Activated CD4-positive, alpha-beta T cell treated with anti-CD3 and anti-CD28 coated beads for 48 hours (primary cell): ENCODE data around the gene RASA3.
"Not testable (repeated sequence)": the region's sequence is repeated elsewhere in the genome, so short reads cannot be mapped to it uniquely, and the experiment has no call there.

Experiments
- DNase-seq: peaks from one replicate; pipeline ENCODE4 v3.0.0-alpha.2; 2020

The RASA3 gene

GRCh38 chr13:114077933-114078325 lies 54.5 kb downstream of the RASA3 start:
- DNase-seq, result no peak

DNA sequence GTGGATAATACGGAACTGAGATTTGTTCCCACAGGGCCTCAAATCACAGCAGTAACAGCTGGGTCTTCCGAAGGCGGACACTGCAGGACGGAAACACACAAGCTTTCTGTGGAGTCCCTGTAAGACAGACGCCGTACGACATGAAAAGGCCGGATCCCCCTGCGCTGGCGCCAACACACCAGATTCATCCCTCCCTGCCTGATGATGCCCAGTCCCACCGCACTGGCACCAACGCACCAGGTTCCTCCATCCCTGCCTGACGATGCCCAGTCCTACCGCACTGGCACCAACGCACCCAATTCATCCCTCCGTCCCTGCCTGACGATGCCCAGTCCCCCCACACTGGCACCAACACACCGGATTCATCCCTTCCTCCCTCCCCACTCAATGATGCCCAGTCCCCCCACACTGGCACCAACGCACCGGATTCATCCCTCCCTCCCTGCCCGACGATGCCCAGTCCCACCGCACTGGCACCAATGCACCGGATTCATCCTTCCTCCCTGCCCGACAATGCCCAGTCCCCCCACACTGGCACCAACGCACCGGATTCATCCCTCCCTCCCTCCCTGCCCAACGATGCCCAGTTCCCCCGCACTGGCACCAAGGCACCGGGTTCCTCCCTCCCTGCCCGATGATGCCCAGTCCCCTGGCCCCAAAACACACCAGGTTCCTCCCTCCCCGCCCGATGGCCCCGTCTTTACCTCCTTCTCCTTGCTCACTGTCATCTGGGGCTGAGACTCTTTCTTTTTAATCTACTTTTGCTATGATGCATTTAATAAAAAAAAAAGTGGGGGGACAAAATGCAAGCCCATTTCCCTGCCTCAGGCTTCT lies 55.1 kb downstream of the RASA3 start:
- DNase-seq, result no peak

DNA sequence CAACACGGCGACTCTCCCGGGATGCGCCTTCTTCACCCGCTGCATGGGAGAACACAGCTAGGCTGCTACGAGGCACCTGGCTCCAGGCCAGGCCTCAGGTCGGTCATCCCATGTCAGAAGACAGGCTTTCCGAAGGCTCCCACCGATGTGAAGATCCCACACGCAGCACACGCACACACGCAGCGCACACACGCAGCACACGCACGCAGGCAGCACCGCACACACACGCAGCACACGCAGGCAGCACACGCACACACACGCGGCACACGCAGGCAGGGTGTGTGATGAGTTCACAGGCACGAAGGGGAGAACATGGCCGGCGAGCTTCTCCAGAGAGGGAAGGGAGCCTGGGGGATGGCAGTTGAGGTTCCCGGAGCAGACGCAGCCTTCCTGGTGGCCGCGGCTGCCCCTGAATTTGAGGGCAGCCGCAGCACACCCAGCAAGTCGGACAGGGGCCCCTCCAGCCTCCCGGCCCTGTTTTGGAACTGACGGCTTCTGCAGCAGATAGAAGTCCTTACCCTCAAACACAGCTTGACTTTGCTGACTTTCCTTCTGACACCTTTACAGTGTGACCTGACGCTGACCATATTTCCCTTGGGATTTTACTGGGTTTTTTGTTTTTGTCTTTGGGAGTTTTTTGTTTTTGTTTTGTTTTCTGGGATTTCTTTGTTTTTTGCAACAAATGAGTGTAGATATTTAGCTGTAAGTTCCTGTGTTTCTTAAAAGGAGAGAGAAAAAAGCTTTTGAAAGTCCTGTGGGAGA lies 55.9 kb downstream of the RASA3 start:
- DNase-seq, result no peak

GRCh38 chr13:114075811-114076210 lies 56.6 kb downstream of the RASA3 start:
- DNase-seq, result not testable (repeated sequence)

- DNase-seq, result no peak
Observed at GRCh38 chr13:114074671-114075315, 57.6 kb downstream of the RASA3 start.

- no peak for DNase-seq
Observed at GRCh38 chr13:114073881-114074612, 58.4 kb downstream of the RASA3 start.

DNA sequence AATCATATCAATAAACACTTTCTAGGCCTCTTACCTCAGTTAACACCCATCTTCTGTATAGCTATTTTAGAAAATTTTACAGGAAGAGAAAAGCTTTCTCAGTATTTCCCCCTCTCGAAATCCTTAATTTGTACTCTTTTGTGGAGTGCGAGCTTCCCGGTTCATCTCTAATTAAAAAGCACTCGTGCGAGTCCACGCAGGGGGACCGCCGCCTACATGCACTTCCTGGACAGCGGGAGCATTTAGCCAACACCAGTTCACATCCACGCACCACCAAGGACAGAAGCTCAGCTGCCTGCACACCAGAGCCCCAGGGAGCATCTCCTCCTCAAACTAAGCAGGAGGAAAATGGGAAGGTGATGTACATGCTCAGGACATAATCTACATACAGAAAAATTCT lies 60.0 kb downstream of the RASA3 start:
- DNase-seq, result no peak

DNA sequence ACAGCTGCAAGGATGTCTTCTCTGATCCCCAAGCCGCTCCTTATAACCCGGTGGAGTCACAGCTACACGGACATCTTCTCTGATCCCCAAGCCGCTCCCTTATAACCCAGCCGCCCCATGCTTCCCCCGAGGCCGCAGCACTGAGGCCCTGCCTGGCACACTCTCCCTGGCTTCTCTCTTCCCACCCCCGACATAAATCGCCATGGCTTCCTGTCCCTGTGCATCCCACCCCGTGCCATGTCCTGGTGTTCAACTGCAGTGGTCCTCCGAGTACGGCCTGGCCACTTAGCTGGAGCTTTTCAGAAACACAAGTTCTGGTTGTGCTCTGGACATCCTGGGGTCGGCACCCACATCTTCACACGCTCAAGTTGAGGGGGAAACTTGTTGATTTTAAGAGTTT lies 60.4 kb downstream of the RASA3 start:
- no peak for DNase-seq

DNA sequence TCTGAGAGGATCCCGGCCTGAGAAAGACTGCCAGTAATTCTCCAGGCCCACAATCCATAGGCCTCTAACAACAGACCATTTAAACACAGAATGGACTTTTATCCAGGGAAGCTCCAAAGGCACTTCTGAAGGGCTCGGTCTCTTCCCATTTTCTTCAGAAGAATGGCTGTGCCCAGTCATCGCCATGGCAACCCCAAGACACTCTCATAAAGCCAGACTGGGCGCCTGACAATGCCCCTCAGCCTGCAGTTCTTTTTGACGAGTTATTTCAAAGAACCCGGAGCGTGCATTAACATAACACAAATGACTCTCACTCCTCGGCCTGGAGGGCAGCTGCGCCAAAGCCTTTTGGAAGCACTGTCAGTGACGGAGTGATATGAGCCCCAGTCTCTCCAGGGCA lies 61.0 kb downstream of the RASA3 start:
- no peak for DNase-seq

GRCh38 chr13:114070098-114070799 lies 62.2 kb downstream of the RASA3 start:
- no peak for DNase-seq

GRCh38 chr13:114069376-114070097 lies 62.9 kb downstream of the RASA3 start:
- no peak for DNase-seq

GRCh38 chr13:114068656-114069318 lies 63.6 kb downstream of the RASA3 start:
- no peak for DNase-seq

DNA sequence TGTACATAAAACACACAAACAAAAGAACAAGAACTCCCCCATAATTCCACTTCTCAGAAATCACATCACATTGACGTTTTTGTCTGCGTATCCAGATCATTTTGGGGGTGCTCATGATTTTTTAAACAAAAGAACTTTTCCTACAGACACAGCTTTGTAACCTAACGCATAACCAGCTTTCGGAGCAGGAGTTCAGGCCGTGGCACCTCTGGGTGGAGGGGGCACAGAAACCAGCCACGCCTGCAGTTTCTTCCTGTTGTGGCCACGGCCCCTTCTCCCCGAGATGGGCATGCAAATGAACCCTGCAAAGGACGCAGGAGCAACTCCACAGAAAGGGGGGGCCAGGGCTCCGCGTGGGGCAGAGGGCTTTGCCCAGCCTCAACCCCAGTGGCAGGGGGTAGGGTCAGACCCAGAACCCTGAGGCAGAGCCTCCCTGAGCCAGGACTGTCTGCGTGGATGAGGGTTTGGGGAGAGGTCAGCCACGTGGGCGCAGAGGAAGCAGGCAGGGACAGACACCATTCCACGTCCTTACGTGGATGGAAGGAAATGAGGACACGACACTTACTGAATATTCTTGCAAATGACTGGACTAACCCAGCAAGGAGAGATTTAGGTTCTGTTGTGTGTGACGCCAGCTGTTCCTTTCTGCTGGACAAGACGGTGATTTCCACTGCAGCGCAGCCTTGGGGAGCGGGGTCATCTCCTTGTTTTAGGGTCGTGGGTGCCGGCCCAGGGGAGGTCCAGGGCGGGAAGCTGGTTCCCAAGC lies 64.4 kb downstream of the RASA3 start:
- peak; percentile 55 for DNase-seq

DNA sequence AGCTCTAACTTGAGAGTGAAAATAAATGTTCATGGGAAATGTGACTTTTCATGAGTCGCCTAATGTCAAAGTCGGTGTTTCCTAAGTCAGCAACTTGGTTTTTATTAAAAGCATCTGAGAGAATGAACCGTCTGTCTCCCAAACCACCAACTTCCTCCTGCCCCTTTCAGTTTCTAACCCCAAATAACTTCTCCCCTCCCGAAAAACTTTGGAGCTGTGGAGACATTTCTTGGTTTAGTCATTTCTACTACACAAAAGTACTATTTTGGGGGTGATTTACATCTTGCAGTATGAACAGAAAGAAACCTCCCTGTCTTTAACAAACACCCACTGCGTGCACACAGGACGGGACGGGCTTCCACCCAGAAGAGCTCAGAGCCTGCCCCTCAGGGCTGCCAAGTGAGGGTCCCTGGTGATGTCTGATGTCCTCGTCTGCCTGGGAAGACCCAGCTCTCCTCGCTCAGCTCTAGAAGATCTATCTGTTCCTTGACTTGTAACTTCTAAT lies 65.0 kb downstream of the RASA3 start:
- peak; percentile 62 for DNase-seq

- DNase-seq, result no peak
Observed at GRCh38 chr13:114066956-114067355, 65.5 kb downstream of the RASA3 start.

GRCh38 chr13:114065926-114066774 lies 66.3 kb downstream of the RASA3 start:
- peak; percentile 52 for DNase-seq

DNA sequence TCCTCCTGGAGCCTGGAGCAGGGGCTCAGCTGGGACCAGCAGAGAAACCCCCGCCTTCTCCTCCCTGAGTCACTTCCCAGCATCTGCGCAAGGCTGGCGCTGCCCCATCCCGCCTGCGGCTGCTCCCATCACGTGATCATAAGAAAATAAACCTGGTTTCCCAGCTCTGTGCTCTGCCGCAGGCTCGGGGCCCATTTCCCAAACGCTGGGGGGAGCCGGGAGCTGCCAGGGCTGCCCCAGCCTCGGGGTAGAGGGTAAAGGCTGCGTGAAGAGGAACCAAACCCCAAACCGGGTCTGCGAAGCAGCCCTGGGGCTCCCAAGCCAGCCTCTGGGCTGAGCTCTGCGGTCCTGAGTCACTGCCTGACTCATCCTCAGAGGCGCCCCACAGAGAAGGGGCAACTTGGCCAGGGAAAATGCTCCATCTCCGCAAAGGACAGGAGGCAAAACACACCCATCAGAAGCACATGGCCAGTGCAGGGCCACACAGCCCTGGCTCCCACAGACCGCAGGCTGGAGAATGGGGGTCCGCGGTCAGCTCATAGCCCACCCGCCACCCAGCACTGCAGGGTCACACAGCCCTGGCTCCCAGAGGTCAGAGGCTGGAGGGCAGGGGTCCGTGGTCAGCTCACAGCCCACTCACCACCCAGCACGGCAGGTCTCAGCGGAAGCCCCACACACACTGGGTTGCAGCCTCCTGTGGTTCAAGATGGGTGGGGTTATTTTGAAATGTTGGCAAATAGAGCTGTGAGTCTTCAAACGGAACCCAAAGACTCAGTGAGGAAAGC lies 67.1 kb downstream of the RASA3 start:
- DNase-seq, result peak; percentile 88

DNA sequence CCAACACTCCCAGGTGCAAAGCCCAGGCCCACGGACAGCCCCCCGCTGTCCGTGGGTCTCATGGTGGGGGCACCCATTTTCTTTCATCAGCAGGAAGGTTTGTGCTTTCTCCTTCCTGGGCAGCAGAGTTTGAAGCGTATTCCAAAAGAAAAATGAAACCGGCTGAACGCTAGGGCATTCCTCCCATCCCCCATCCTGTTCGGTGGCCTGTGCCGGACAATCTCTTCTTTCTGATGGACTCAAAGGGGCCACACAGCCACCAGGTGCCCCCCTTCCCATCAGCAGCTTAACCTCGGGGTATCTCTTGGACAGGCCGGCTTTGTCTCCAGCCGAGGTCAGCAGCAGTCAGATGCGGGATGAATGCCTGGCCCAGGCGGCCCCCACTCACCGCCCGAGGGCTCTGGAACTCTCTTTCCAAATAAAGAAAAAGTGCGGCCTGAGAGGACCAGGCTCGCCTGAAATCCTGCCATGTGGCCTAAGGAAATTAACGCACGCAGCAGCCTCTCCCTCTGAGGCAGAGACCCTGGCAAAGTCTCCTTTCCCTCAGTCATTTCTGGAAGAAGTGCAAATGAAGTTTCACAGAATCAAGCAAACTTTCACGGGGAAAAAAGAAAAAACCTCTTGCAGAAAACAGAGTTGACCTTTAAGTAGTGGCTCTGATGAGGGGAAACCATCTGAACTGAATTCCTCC lies 67.8 kb downstream of the RASA3 start:
- peak; percentile 21 for DNase-seq
